ENCODE measurements around the gene PHKA2. TPM values are rescaled to one million over a fixed set of nuclear protein-coding genes. Genes with fewer than 3 reads are reported as not detected.

Gene PHKA2
- 10 to 100 TPM in 1 of 2 donors, 1 to 10 TPM in 1; 7.9 to 10.7 TPM for total RNA-seq

GRCh38 chrX:18983666-18984380, at the start of gene PHKA2:
Gene PHKA2 (minus strand): TSS chrX:18984114. CDS start chrX:18983932, 182 bp downstream.

Small RNA genes lying within 50 kb of the gene (small RNA-seq; reads per million reads assigned to genes)
- 0 reads per million in 2 donors for gene RN7SL48P

Other genes with a start within 250 kb of the PHKA2 start
- under 1 TPM in 1 of 2 donors, not detected in 1; under 0.01 TPM for gene ADGRG2, start 138.4 kb upstream of the PHKA2 start, total RNA-seq